ENCODE results near the gene PARVG. TPM values are rescaled to one million over a fixed set of nuclear protein-coding genes. Genes with fewer than 3 reads are reported as not detected.

Gene PARVG
- total and polyA plus RNA-seq, 10 of the 15 experiments (the other 5 are each of a cell fraction or from before 2014, with no cell fraction given): 6.3 to 123 (median 71.9) TPM

GRCh38 chr22:44167501-44167900, 13.2 kb upstream of the PARVG start:
- RAD21 ChIA-PET (ENCODE audit: unreplicated experiment): no interaction called here
- POLR2A ChIA-PET: no interaction called here
- SMC1A ChIA-PET (ENCODE audit: uncharacterized antibody, unreplicated experiment): no interaction called here

More at GRCh38 chr22:44167501-44167900, 13.2 kb upstream of the PARVG start:
- CTCF ChIA-PET: no interaction called here
- H3K79me2 ChIP-seq (ENCODE audit: control insufficient read depth, insufficient read depth, low read length): no peaks in the 10 kb centered on the region
- no TSS peak for BruUV-seq (replicated peaks)
- TF ChIP-seq CHD4 (IDR thresholded peaks at IDR 0.05) (no peak), PKNOX1 (IDR thresholded peaks at IDR 0.05) (no peak), TAF1 (IDR thresholded peaks at IDR 0.05; ENCODE audit: borderline replicate concordance, low read depth, low read length) (no peak), MTA3 (IDR thresholded peaks at IDR 0.05; ENCODE audit: borderline replicate concordance, low read length) (no peak), TCF12 (IDR thresholded peaks at IDR 0.05; ENCODE audit: low read depth, low read length) (no peak), CEBPZ (IDR thresholded peaks at IDR 0.05; ENCODE audit: low read depth, low read length) (no peak)
- no peaks in the 10 kb centered on the region for H3K27me3 ChIP-seq (replicated peaks in 1 of 2; ENCODE audit: control insufficient read depth in 2 of 2, insufficient read depth in 2 of 2, low read length in 1 of 2)
- no peak for ATAC-seq
- WGBS (ENCODE audit: insufficient coverage, insufficient replicate concordance, low lambda C conversion rate, missing lambda C conversion rate): 89% methylated on average over 12 of the region's 12 CpGs
- no peak overlapping the region for H3K4me2 ChIP-seq (ENCODE audit: control insufficient read depth, insufficient read depth)
- no peak overlapping the region for H3K27ac ChIP-seq (ENCODE audit: control insufficient read depth, insufficient read depth)
- H3K9ac ChIP-seq (ENCODE audit: control insufficient read depth, insufficient read depth, low read length): no peak overlapping the region
- H3K36me3 ChIP-seq (ENCODE audit: control insufficient read depth in 2 of 2, insufficient read depth in 2 of 2, low read length in 1 of 2): peaks cover 3 to 9% of the 10 kb centered on the region in 2 experiments; a peak in 3 of 4 replicates
- in situ Hi-C loops (cut with MboI): no loop called here
- H2AFZ ChIP-seq (ENCODE audit: control insufficient read depth, low read depth, low read length): no peak overlapping the region
- FAIRE-seq: no peak
- intact Hi-C loops (cut with micrococcal nuclease; ENCODE audit: unreplicated experiment): no loop called here
- H3K4me1 ChIP-seq (ENCODE audit: control insufficient read depth, insufficient read depth, low read length): peaks cover 11% of the 10 kb centered on the region
- no peak for DNase-seq (ENCODE audit: low read depth, low spot score)
- no peaks in the 10 kb centered on the region for H4K20me1 ChIP-seq (ENCODE audit: control insufficient read depth, insufficient read depth)
- H3K9me3 ChIP-seq (replicated peaks; ENCODE audit: control insufficient read depth, insufficient read depth, low read length): no peaks in the 10 kb centered on the region
- H3K4me3 ChIP-seq: no peak overlapping the region

All from GM12878 (cell line).